HEK293 (cell line): ENCODE measurements around the gene RHOT2.

ENCODE experiments used
- AEBP2 ChIP-seq: fragments of 450-650 bp; formaldehyde crosslinking; IDR thresholded peaks from 2 replicates; pipeline ENCODE4 v1.5.1; 2016; ENCODE audit warnings: missing biosample characterization, missing genetic modification characterization, borderline replicate concordance
- IKZF3 ChIP-seq: fragments of 450-650 bp; IDR thresholded peaks from 2 replicates; pipeline ENCODE4 v1.5.0; 2018; ENCODE audit warnings: missing biosample characterization, mild to moderate bottlenecking, missing genetic modification characterization, moderate library complexity
- KLF9 ChIP-seq: fragments of 450-650 bp; formaldehyde crosslinking; IDR thresholded peaks from 2 replicates; pipeline ENCODE4 v1.5.1; 2016; ENCODE audit warnings: missing biosample characterization, missing genetic modification characterization, low read depth
- MZF1 ChIP-seq: fragments of 450-650 bp; formaldehyde crosslinking; IDR thresholded peaks from 2 replicates; pipeline ENCODE4 v1.5.1; 2017; ENCODE audit warnings: missing biosample characterization, missing genetic modification characterization, borderline replicate concordance
- ZBTB21 ChIP-seq: fragments of 450-650 bp; formaldehyde crosslinking; IDR thresholded peaks from 2 replicates; pipeline ENCODE4 v1.5.1; 2017; ENCODE audit warnings: missing biosample characterization, missing genetic modification characterization
- ZIC2 ChIP-seq: fragments of 450-650 bp; formaldehyde crosslinking; IDR thresholded peaks from 2 replicates; pipeline ENCODE4 v1.5.1; 2016; ENCODE audit warnings: missing biosample characterization, missing genetic modification characterization
- ZNF114 ChIP-seq: fragments of 450-650 bp; formaldehyde crosslinking; IDR thresholded peaks from 2 replicates; pipeline ENCODE4 v1.5.0; 2017; ENCODE audit warnings: missing biosample characterization, missing genetic modification characterization
- ZNF148 ChIP-seq: fragments of 450-650 bp; formaldehyde crosslinking; IDR thresholded peaks from 2 replicates; pipeline ENCODE4 v1.5.0; 2017; ENCODE audit warnings: missing biosample characterization, missing genetic modification characterization, borderline replicate concordance
- ZNF169 ChIP-seq: fragments of 450-650 bp; formaldehyde crosslinking; IDR thresholded peaks from 2 replicates; pipeline ENCODE4 v1.5.1; 2016; ENCODE audit warnings: missing biosample characterization, missing genetic modification characterization
- ZNF211 ChIP-seq: fragments of 450-650 bp; formaldehyde crosslinking; IDR thresholded peaks from 2 replicates; pipeline ENCODE4 v1.5.1; 2016; ENCODE audit warnings: low read depth, missing biosample characterization, missing genetic modification characterization
- ZNF274 ChIP-seq, 2 experiments: fragments of 200-500 bp in 1 of 2; fragments of 450-650 bp in 1 of 2; sonication (Bioruptor generic) in 1 of 2; formaldehyde crosslinking in 1 of 2; IDR thresholded peaks; 2 replicates each; pipeline versions ENCODE4 v1.5.1 to v1.6.1; 2014 to 2016; ENCODE audit warnings: borderline replicate concordance in 1 of 2, inconsistent platforms in 1 of 2, low read length in 1 of 2, missing biosample characterization in 1 of 2, missing genetic modification characterization in 1 of 2
- ZNF292 ChIP-seq: fragments of 450-650 bp; formaldehyde crosslinking; IDR thresholded peaks from 2 replicates; pipeline ENCODE4 v1.5.1; 2016; ENCODE audit warnings: low read depth, missing biosample characterization, missing genetic modification characterization, borderline replicate concordance
- ZNF302 ChIP-seq: fragments of 450-650 bp; formaldehyde crosslinking; IDR thresholded peaks from 2 replicates; pipeline ENCODE4 v1.5.1; 2016; ENCODE audit warnings: missing biosample characterization, missing genetic modification characterization, low read depth
- ZNF324 ChIP-seq: fragments of 450-650 bp; formaldehyde crosslinking; IDR thresholded peaks from 2 replicates; pipeline ENCODE4 v1.5.1; 2016; ENCODE audit warnings: missing biosample characterization, missing genetic modification characterization
- ZNF341 ChIP-seq: fragments of 450-650 bp; formaldehyde crosslinking; IDR thresholded peaks from 2 replicates; pipeline ENCODE4; 2016; ENCODE audit warnings: low read depth, missing biosample characterization, missing genetic modification characterization
- ZNF416 ChIP-seq: fragments of 450-650 bp; formaldehyde crosslinking; IDR thresholded peaks from 2 replicates; pipeline ENCODE4 v1.5.1; 2016; ENCODE audit warnings: missing biosample characterization, missing genetic modification characterization
- ZNF549 ChIP-seq: fragments of 450-650 bp; IDR thresholded peaks from 2 replicates; pipeline ENCODE4 v1.5.1; 2018; ENCODE audit warnings: missing biosample characterization, missing genetic modification characterization, mild to moderate bottlenecking, inconsistent platforms, moderate library complexity
- ZNF654 ChIP-seq: fragments of 450-650 bp; formaldehyde crosslinking; IDR thresholded peaks from 2 replicates; pipeline ENCODE4 v1.5.1; 2016; ENCODE audit warnings: low read depth, missing biosample characterization, missing genetic modification characterization
- ZNF701 ChIP-seq: fragments of 450-650 bp; formaldehyde crosslinking; IDR thresholded peaks from 2 replicates; pipeline ENCODE4 v1.5.1; 2016; ENCODE audit warnings: missing biosample characterization, missing genetic modification characterization
- ZNF776 ChIP-seq: fragments of 450-650 bp; formaldehyde crosslinking; IDR thresholded peaks from 2 replicates; pipeline ENCODE4 v1.5.0; 2017; ENCODE audit warnings: missing biosample characterization, missing genetic modification characterization, borderline replicate concordance
- TF ChIP-seq, protein P1 (sequence below): fragments of 450-650 bp; formaldehyde crosslinking; IDR thresholded peaks from 2 replicates; pipeline ENCODE4 v1.5.1; 2016; ENCODE audit warnings: missing biosample characterization, missing genetic modification characterization, low read depth
- TF ChIP-seq, protein P2 (sequence below): fragments of 450-650 bp; formaldehyde crosslinking; IDR thresholded peaks from 2 replicates; pipeline ENCODE4 v1.5.1; 2017; ENCODE audit warnings: missing biosample characterization, missing genetic modification characterization
- TF ChIP-seq, protein P3 (sequence below): fragments of 450-650 bp; formaldehyde crosslinking; IDR thresholded peaks from 2 replicates; pipeline ENCODE4 v1.5.1; 2016; ENCODE audit warnings: missing biosample characterization, missing genetic modification characterization
- TF ChIP-seq, protein P4 (sequence below): fragments of 450-650 bp; formaldehyde crosslinking; IDR thresholded peaks from 2 replicates; pipeline ENCODE4 v1.5.1; 2016; ENCODE audit warnings: missing biosample characterization, missing genetic modification characterization, borderline replicate concordance

The RHOT2 gene

DNA sequence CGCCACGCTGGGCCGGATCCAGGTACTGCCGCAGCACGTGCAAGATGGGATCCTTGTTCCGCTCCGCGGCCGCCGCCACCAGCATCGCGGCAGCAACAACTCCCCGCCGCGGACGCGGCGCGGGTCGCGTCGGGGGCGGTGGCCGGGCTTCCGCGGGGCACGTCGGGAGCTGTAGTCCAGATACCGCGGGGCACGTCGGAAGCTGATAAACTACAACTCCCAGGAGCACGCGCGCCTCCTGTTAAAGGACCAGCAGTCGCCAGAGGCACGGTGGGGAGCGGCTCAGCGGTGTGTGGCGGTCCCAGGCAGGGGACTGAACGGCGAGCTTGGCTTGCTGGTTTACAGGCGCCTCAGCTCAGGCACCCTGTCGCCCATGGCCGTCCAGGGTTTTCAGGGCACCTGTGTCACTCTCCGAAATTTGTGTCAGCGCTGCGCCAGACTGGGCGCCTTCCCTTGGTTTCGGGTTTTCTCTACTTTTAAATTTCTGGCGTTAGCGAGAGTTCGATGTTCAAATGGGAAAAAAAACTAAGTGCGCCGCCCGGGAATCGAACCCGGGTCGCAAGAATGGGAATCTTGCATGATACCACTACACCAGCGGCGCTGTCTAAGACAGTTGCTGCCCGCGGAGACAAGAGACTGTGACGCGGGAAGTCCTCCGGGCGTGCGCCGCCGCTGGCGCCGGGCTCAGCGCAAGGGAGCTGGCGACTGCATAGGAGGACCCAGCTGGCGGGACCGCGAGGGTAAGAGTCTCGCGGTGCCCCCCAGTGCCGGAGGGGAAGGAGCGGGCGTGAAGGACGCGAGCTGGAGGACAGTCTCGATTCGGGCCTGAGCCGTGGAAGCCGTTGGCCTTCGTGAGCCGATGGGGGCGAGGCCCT, 31.5 kb upstream of the RHOT2 start, which contains the start of gene METTL26 (continued):
- TF ChIP-seq, protein P1, sequence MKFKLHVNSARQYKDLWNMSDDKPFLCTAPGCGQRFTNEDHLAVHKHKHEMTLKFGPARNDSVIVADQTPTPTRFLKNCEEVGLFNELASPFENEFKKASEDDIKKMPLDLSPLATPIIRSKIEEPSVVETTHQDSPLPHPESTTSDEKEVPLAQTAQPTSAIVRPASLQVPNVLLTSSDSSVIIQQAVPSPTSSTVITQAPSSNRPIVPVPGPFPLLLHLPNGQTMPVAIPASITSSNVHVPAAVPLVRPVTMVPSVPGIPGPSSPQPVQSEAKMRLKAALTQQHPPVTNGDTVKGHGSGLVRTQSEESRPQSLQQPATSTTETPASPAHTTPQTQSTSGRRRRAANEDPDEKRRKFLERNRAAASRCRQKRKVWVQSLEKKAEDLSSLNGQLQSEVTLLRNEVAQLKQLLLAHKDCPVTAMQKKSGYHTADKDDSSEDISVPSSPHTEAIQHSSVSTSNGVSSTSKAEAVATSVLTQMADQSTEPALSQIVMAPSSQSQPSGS (tag by site-specific recombination) = no peak
- no peak for TF ChIP-seq IKZF3
- TF ChIP-seq ZNF776 (tag by site-specific recombination) = no peak
- no peak for TF ChIP-seq ZNF292 (tag by site-specific recombination)
- TF ChIP-seq, protein P2, sequence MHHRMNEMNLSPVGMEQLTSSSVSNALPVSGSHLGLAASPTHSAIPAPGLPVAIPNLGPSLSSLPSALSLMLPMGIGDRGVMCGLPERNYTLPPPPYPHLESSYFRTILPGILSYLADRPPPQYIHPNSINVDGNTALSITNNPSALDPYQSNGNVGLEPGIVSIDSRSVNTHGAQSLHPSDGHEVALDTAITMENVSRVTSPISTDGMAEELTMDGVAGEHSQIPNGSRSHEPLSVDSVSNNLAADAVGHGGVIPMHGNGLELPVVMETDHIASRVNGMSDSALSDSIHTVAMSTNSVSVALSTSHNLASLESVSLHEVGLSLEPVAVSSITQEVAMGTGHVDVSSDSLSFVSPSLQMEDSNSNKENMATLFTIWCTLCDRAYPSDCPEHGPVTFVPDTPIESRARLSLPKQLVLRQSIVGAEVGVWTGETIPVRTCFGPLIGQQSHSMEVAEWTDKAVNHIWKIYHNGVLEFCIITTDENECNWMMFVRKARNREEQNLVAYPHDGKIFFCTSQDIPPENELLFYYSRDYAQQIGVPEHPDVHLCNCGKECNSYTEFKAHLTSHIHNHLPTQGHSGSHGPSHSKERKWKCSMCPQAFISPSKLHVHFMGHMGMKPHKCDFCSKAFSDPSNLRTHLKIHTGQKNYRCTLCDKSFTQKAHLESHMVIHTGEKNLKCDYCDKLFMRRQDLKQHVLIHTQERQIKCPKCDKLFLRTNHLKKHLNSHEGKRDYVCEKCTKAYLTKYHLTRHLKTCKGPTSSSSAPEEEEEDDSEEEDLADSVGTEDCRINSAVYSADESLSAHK = no peak
- no peak for TF ChIP-seq ZNF211 (tag by site-specific recombination)
- no peak for TF ChIP-seq ZNF169
- peak; percentile 95 for TF ChIP-seq ZNF324 (tag by site-specific recombination)
- TF ChIP-seq, protein P3, sequence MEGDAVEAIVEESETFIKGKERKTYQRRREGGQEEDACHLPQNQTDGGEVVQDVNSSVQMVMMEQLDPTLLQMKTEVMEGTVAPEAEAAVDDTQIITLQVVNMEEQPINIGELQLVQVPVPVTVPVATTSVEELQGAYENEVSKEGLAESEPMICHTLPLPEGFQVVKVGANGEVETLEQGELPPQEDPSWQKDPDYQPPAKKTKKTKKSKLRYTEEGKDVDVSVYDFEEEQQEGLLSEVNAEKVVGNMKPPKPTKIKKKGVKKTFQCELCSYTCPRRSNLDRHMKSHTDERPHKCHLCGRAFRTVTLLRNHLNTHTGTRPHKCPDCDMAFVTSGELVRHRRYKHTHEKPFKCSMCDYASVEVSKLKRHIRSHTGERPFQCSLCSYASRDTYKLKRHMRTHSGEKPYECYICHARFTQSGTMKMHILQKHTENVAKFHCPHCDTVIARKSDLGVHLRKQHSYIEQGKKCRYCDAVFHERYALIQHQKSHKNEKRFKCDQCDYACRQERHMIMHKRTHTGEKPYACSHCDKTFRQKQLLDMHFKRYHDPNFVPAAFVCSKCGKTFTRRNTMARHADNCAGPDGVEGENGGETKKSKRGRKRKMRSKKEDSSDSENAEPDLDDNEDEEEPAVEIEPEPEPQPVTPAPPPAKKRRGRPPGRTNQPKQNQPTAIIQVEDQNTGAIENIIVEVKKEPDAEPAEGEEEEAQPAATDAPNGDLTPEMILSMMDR (tag by site-specific recombination) = peak; percentile 79
- TF ChIP-seq, protein P4, sequence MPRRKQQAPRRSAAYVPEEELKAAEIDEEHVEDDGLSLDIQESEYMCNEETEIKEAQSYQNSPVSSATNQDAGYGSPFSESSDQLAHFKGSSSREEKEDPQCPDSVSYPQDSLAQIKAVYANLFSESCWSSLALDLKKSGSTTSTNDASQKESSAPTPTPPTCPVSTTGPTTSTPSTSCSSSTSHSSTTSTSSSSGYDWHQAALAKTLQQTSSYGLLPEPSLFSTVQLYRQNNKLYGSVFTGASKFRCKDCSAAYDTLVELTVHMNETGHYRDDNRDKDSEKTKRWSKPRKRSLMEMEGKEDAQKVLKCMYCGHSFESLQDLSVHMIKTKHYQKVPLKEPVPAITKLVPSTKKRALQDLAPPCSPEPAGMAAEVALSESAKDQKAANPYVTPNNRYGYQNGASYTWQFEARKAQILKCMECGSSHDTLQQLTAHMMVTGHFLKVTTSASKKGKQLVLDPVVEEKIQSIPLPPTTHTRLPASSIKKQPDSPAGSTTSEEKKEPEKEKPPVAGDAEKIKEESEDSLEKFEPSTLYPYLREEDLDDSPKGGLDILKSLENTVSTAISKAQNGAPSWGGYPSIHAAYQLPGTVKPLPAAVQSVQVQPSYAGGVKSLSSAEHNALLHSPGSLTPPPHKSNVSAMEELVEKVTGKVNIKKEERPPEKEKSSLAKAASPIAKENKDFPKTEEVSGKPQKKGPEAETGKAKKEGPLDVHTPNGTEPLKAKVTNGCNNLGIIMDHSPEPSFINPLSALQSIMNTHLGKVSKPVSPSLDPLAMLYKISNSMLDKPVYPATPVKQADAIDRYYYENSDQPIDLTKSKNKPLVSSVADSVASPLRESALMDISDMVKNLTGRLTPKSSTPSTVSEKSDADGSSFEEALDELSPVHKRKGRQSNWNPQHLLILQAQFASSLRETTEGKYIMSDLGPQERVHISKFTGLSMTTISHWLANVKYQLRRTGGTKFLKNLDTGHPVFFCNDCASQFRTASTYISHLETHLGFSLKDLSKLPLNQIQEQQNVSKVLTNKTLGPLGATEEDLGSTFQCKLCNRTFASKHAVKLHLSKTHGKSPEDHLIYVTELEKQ (tag by site-specific recombination) = no peak
- TF ChIP-seq ZNF341 (tag by site-specific recombination) = peak; percentile 54
- TF ChIP-seq MZF1 (tag by site-specific recombination) = 0 out of 2 replicates have a peak, but pooled peaks have one; percentile 44
- no peak for TF ChIP-seq ZNF148 (tag by site-specific recombination)
- TF ChIP-seq AEBP2 (tag by site-specific recombination) = no peak
- no peak for TF ChIP-seq ZNF302 (tag by site-specific recombination)
- peak; percentile 82 for TF ChIP-seq ZIC2 (tag by site-specific recombination)
- no peak for TF ChIP-seq ZNF549 (tag by site-specific recombination)
- peak; percentile 83 for TF ChIP-seq KLF9 (tag by site-specific recombination)
- TF ChIP-seq ZBTB21 = peak; percentile 55; the same call in 1 of the 2 replicates
- TF ChIP-seq ZNF274 (IDR thresholded peaks at IDR 0.05; ENCODE audit: low read length) = no peak
- no peak for TF ChIP-seq ZNF274 (tag by site-specific recombination; IDR thresholded peaks at IDR 0.05; ENCODE audit: borderline replicate concordance)
- no peak for TF ChIP-seq ZNF701 (tag by site-specific recombination)
- TF ChIP-seq ZNF114 (tag by site-specific recombination) = no peak
- no peak for TF ChIP-seq ZNF654 (tag by site-specific recombination)
- no peak for TF ChIP-seq ZNF416
